ENCODE data around the gene TRIB2.

Gene TRIB2

GRCh38 chr2:12721566-12722446 is 5.1 kb downstream of the TRIB2 start:
- peak in 2 of 3 experiments; percentile 42 for DNase-seq

- DNase-seq: no peak
These were observed 5.9 kb downstream of the TRIB2 start for GRCh38 chr2:12722447-12723316.

DNA sequence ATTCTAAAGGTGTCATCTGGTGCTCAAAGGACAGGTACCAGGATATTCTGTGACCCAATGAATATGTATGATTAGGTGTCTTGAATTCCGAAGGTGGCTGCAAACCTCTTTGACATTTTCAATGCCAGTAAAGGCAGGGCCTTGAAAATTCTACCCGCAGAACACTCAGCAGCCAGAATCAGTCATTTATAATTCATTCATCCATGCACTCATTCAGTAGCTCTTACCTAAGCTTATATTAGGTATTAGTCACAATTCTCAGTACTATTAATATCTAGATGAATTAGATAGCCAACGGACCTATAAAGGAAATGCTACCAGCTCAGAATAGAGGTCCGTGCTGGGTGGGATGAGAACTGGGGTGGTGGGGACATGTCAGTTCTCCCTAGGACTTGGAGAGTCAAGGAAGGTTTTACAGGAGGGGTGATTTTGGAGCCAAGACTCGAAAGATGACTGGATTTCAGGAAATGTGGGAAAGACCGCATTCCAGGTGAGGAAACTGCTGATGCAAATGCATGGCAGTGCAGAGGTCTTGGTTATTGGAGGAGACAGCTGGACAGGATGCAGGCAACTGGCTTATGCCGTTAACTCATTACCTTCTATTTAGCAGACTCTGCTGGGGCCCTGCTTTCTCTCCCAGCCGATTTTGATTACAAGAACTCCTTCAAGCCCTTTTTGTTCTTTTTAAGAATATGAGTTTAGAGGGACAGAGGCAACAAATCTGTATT is 7.2 kb downstream of the TRIB2 start:
- DNase-seq: no peak

- no peak for DNase-seq
These were observed 8.8 kb downstream of the TRIB2 start for GRCh38 chr2:12725233-12726187.

- no peak for DNase-seq
These were observed 9.5 kb downstream of the TRIB2 start for GRCh38 chr2:12726271-12726670.

DNA sequence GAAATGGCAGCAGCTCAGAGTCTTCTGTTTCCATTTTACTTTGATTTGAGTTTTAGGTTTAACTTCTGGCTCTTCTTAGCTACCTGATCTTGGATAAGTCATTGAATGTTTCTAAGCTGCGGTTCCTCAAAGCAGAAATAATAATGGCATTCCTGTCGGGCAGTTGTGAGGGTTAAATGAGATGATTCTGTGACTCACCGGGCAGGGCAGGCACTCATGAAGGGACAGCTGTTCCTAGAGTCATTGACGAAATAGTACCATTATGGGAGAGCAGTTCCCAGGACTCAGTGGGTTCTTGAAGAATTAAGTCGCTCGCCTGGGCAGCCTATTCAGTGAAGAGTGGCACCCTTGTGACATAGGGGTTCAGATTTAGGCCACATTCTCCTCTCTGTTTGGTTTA is 10.3 kb downstream of the TRIB2 start:
- DNase-seq: no peak

DNA sequence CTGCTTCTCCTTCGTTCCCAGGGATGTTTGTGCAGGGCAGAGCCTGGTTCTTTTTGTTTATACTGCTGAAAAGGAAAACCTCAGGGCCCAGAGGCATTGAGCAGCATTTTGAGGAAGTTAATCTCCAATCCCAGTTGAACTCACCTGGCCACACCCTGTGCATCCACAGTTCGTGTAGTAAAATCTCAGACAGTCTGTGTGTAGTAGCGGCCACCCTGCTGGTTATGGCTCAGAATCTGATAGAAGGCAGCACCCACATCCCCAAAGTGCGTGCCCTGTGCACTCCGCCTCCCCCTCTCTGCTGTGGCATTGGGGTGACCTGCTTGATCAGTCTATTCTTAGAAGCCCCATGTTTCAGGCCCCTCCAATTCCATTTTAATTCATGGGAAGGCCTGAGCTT is 10.9 kb downstream of the TRIB2 start:
- DNase-seq: no peak

GRCh38 chr2:12728221-12728777 is 11.6 kb downstream of the TRIB2 start:
- DNase-seq: peak in 1 of 3 experiments; percentile 56

DNA sequence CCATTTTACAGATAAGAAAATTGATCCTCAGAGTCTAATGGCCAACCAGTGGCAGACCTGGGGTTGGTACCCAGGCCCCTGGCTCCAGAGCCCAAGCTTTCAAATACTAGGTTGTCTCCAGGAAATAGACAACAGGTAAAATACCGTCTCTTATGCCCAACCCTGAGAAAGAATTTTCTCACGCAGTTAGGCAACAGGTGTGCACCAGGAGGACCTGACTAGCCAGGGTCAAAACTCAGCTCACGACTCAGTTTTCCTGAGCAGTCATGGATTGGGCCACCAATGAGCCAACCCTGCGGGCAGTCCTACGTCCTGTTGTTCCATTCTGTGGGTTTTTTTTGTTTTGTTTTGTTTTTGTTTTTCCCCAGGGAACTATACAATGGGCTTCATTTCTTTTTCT is 13.5 kb downstream of the TRIB2 start:
- no peak for DNase-seq

DNA sequence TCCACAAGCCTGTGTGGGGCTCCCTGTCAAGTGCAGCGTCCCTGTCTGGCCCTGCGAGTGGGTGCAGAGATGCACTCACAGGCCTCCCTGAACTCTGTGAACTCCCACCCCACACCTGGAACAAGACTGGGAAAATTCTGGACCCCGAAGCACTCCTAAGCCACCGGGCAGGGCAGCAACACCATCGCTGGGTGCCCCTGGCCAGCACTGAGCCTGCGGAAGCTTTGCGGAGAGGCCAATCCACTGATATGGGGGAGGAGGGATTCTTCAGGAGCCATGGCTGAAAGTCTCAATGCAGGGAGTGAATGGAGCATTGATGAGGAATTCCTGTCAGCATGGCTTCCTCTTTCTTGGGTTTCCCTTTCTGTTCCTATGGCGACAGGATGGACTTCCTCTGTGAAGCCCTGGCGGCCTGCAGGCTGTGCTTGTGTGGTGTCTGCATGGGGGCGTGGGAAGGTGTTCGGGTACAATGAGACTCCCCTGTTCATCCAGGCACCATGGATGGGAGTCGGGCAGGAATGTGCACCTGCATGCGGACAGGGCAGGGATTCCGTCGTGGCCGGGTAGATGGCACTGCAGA is 15.1 kb downstream of the TRIB2 start:
- DNase-seq: no peak

- DNase-seq: no peak
These were observed 15.9 kb downstream of the TRIB2 start for GRCh38 chr2:12732651-12733050.

- no peak for DNase-seq
These were observed 17.1 kb downstream of the TRIB2 start for GRCh38 chr2:12733846-12734245.

DNA sequence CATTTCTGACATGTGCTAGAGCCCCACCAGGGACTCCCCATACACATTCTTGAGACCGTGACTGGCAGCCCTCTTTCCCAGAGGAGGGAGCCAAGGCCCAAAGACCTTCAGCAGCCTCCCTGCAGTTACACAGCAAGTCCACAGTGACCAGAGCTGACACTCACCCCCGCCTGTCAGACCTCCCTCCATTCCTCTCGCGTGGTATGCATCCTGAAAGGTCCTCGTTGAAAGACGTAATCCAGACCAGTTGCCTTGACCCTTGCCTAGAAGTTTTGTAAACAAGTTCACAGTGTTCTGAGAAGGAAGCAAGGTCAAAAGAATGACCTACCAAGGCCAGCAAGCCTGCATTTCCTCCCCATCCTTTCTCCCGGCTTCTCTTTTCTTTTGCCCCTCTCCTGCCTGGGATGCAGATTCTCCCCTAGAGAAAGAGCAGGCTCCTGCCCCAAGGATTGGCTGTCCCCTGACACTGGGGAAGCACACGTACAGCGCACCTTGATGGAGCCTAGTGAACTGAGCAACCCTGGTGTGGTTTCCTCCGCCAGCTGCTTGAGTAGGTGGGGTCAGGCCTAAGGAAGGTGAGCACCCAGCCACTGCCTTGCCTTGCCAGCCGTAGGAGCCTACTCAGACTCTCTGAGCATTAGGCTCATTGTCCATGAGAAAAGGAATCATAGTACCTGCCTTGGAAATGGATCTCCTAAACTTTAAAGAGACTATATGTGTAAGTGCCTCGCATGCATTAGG is 18.3 kb downstream of the TRIB2 start:
- DNase-seq: no peak

- DNase-seq: no peak
These were observed 20.6 kb downstream of the TRIB2 start for GRCh38 chr2:12737297-12737696.

- DNase-seq: no peak
These were observed 21.2 kb downstream of the TRIB2 start for GRCh38 chr2:12737738-12738485.

GRCh38 chr2:12739721-12740254 is 23.1 kb downstream of the TRIB2 start:
- DNase-seq: no peak

- no peak for DNase-seq
These were observed 24.6 kb downstream of the TRIB2 start for GRCh38 chr2:12741380-12741779.

GRCh38 chr2:12742891-12743290 is 26.2 kb downstream of the TRIB2 start:
- DNase-seq: no peak

DNA sequence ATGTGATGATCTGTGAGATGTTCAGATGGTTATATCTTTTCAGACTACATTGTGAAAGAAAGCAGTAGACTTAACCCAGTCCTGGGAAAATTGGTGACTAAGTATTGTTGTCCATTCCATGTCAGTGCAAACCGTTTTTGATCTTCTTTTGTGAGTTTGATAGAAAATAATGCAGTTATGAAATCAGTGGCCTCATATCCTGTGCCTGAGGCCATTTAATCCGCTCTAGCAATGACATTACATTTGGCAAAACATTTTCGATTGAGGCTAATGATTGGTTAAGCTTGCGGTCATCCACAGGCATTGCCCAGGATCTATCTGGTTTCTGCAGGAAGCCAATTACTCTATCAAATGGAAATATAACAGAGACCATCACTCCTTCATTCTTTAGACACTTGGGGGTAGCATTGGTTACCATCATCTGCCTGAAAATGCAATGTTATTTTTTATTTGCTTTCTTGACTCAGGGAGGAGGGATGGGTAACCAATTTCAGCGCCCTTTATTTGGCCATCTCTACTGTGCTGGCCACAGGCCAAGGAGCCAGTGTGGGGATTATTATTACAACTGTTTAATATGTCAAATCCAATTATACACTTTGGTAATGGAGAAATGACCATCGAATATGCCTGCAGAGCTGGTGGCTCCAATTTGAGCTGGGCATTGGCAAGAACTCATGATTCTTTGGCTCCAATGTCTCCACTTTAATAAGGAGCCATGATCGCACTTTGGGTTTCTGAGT is 33.6 kb downstream of the TRIB2 start:
- DNase-seq: peak in 1 of 3 experiments; percentile 45

Measured in NCI-H1417 (cell line).